ENCODE measurements around the gene BANF2. TPM values are rescaled to one million over a fixed set of nuclear protein-coding genes. Genes with fewer than 3 reads are reported as not detected.

BANF2 gene
- total and polyA plus RNA-seq, 2 of the 8 experiments (the other 6 are each of a cell fraction or from before 2014, with no cell fraction given) = not detected

- TF ChIP-seq E2F6 (IDR thresholded peaks at IDR 0.05) (no peak), RNF2 (IDR thresholded peaks at IDR 0.05; ENCODE audit: borderline replicate concordance, low read depth, low read length, missing control alignments, poor library complexity, severe bottlenecking) (no peak), FOSL1 (IDR thresholded peaks at IDR 0.05; ENCODE audit: insufficient read depth, low read depth, low read length) (no peak), CBX5 (IDR thresholded peaks at IDR 0.05; ENCODE audit: low read depth, low read length) (no peak)
Observed at GRCh38 chr20:17712201-17712600, 12.4 kb downstream of the BANF2 start (continued).
